Posterior cingulate gyrus (tissue), 11 donors: Measurements from ENCODE around the gene SIAH3.

Experiments
- DNase-seq, 10 donors: peaks; one replicate each; pipeline versions ENCODE4 v3.0.0 to v3.0.0-alpha.2; 2020 to 2021; ENCODE audit warnings: mixed read lengths in 3 of 10
- intact Hi-C: fragments of 100-400 bp; cut with DNase I; formaldehyde crosslinking; loops from one replicate; pipeline ENCODE4 v1.15.1; 2023

The SIAH3 gene

DNA sequence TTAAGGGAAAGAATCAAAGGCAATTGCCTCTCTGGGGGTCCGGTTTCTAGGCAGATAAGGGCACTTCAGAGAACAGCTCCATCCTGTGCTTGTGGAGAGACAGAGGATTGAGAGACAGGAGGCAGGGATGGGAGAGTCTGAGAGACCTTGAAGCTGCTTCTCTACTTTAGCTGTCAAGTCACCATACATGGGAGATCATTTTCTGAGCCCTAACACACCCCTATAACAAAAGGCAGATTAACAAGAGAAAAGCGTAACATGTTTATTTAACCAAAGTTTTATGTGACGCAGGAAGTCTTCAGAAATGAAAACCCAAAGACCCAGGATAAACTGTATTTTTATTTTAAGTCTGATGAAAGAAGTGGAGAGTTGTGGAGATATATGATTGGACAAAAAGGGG is 101.0 kb downstream of the SIAH3 start:
- DNase-seq: no peak
- intact Hi-C loops: no loop called here

DNA sequence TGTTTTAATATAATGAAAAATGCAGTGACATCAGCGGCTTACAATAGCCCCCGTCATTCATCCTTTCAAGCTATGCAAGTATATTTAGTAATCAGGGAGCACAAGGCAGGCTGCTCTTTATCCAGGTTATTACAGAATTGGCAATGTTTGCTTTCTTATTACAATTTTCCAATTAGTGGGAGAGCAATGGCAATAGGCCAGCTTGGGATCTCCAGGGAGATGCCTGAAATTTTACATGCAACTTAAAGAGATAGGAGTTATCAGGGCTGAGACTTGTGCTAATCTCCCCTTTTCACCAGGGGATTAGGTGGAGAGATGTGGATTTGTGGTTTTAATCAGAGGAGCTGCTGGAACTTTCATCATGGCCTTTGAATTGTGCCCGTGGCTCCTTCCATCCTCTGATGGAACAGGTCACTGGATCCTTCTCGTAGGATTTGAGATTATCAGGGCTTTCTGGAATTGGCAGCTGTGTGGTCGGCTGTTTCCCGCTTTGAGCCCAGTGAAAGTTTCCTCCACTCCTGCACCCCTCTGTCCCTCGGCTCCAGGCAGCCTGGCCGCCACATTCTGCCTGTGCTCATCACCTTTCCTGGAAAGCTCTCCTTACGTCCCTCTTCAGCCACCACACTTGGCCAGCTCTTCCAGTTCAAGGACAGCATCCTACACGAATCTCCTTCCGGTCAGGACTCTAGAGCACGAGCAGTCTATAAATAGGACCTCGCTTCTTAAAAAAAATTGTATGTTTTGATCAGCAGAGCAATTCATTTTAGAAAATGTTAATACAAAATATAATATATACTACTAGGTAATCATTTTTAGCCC is 102.4 kb downstream of the SIAH3 start:
- no peak for DNase-seq
- intact Hi-C loops: no loop called here

DNA sequence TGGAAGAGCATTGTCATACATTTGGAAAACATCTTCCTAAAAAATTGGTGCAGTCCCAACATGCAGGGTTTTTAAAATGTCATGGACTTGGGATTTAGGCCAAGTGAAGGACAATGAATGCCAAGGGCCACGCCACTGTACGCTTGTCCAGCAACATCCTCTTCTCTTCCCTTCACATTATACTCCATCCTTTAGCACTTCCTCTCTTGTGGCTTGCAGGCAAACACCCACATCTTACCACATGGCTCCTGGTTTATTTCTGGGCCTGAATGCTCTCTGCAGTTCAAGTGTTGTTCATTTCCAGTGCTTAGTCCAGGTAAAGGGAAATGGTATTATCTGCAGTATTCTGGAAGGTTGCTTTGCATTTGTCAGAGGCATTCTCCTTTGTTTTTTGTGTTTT is 104.5 kb downstream of the SIAH3 start:
- intact Hi-C loops: no loop called here
- DNase-seq: no peak

DNA sequence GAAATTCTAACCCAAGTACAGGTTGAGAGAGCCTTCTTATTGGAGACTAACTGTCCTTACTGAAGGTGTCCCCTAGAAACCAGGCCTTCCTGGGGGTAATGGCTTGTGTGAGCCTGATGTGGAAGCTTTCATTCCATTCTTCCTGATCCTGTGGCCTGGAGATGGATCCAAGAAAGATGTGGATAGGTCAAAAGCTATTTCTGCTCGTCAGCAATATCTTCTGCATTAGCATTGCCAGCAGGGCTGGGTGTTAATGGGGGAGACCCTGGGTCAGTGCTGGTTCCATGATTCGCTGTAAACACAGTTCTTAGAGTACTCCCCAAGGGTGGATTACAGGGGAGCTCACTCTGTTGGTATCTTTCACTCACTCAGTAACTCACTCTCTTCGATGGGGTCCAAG is 106.6 kb downstream of the SIAH3 start:
- no peak for DNase-seq
- intact Hi-C loops: no loop called here

DNA sequence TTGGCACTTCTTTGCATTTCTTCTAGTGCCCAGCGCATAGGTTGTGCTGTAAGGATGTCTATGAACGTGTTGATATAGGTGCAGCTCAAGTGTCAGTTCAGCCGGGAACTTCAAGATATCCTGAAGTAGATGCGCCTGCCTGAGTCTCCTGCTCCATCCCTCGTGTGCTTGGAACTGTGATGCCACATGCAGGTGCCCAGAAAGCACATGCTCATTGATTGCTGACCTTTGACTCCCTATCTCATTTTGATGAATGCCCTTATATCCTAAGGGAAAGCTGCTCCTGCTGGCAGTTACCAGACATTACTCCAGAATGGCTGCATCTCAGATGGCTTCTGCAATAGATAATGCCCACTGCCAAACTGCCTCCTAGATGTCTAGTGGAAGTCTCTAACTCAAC is 108.6 kb downstream of the SIAH3 start:
- intact Hi-C loops: no loop called here
- DNase-seq: no peak

DNA sequence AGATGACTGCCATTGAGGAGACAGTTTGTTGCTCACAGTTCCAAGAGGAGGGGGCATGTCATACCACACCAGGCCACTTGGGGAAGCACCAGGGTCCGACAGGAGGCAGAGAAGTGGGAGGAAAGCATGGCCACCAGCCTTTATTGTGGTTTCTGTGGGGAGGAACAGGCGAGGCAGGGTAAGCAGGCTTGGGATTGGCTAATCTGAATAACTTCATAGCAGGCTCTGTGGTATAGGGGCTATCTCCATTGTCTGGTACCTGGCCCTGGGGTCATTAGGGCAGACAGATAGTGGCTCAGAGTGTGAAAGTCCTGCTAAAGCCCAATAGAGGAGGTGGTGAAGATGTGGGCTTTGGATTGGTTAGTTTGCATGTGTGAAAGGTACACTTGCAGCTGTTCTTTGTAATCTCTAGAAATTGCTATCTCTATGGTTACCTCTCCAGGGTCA is 114.0 kb downstream of the SIAH3 start:
- intact Hi-C loops: no loop called here
- DNase-seq: no peak

DNA sequence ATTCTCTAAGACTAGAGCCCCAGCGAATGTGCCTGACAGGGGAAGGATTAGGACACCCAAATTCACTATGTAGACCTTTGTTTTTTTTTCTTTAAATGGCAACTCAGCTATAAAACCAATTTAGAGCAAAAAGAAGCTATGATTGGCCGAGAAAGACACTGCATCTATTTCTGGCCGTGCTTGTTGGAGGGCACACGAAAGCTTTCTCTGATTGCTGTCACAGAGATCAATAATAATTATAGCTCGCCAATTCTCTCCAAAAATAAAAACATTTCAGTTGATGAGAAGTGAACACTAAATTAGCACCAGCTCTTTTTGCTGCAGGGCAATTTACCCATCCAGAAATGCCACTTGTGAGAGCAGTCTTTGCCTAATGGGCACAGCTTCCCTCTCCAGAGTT is 118.2 kb downstream of the SIAH3 start:
- DNase-seq: no peak
- intact Hi-C loops: no loop called here

DNA sequence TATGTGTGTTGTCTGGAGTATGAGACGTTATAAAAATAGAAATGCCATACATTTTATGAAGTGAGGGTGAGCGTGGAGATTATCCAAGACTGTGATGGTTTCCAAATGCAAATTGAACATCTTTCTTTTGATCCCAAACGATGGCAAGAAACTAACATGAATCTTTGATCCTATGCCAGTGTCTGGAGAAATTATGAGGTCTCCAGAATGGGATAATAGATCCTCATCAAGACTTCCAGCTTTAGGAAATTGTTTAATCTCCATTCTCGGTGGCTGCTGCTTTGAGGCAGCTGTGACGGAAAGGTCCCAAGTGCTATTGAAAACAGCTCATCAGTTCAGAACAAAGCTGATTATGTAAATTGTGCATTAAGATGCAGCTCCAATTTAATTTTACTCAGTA is 118.6 kb downstream of the SIAH3 start:
- no peak for DNase-seq
- intact Hi-C loops: no loop called here

DNA sequence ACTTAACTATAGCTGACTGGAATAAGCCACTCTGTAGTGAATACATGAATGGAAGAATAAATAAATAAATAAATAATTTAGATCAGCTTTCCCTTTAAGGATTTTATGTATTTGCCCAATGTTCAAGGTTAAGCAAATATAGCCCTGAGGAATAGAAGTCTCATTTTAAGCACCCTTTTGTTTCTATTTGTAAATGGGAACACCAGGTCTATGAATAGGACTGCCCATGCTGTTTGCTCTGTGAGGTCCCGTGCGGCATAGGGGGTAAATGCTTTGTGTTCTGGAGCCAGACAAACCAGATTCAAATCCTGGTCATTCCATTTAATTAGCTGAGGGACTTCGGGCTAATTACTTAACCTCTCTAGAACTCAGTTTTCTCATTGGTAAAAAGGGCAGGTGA is 120.1 kb downstream of the SIAH3 start:
- intact Hi-C loops: no loop called here
- DNase-seq: no peak

DNA sequence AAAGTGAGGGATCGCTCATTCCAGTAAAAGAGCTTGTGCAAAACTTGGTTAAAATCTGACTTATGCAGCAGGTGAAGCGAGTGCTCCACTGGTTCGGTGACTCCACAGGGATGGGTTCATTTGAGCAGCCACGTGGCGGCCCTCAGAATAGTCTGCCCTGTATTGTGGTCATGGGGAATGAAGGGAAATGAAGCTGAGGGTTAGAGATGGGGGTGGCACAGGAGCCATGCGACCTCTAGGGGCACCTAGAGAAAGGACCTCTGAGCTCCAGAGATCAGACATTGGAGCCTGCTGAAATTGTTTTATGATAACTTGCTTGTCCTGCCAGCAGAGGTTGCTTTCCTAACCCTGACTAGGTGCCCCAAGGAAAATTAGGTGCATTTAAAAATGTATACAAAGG is 122.8 kb downstream of the SIAH3 start:
- intact Hi-C loops: no loop called here
- DNase-seq: no peak
